Loucy (cell line): Measurements from ENCODE around the gene MCC.

Source experiments
- H2AFZ ChIP-seq: fragments of 200-600 bp; sonication (generic); 2 replicates; pipeline ENCODE4 v1.6.0; 2016; ENCODE audit warnings: antibody characterized with exemption, mild to moderate bottlenecking, low read length, moderate library complexity
- H3F3A ChIP-seq: fragments of 200-600 bp; 2 replicates; pipeline ENCODE4 v1.6.0; 2016; ENCODE audit warnings: antibody characterized with exemption, low read depth, mild to moderate bottlenecking
- H3K27me3 ChIP-seq: fragments of 200-600 bp; sonication (generic); 2 replicates; pipeline ENCODE4 v1.6.1; 2014; ENCODE audit warnings: low read length, mild to moderate bottlenecking; ENCODE audit not compliant: insufficient read depth, poor library complexity, severe bottlenecking
- H3K36me3 ChIP-seq: fragments of 200-600 bp; sonication (generic); 2 replicates; pipeline ENCODE4 v1.6.1; 2016; ENCODE audit warnings: low read length; ENCODE audit not compliant: insufficient read depth
- H3K4me1 ChIP-seq: fragments of 200-600 bp; sonication (generic); 2 replicates; pipeline ENCODE4 v1.5.1; 2014; ENCODE audit warnings: low read length, mild to moderate bottlenecking; ENCODE audit not compliant: insufficient read depth, poor library complexity, severe bottlenecking
- H3K4me2 ChIP-seq: fragments of 200-600 bp; sonication (generic); 2 replicates; pipeline ENCODE4 v1.6.0; 2014; ENCODE audit warnings: antibody characterized with exemption, low read length, low read depth, mild to moderate bottlenecking; ENCODE audit not compliant: poor library complexity, severe bottlenecking
- H3K4me3 ChIP-seq: fragments of 200-600 bp; sonication (generic); 2 replicates; pipeline ENCODE4 v1.5.1; 2014; ENCODE audit warnings: low read length, mild to moderate bottlenecking, mixed read lengths; ENCODE audit not compliant: poor library complexity, severe bottlenecking
- H3K79me2 ChIP-seq: fragments of 200-600 bp; sonication (generic); 2 replicates; pipeline ENCODE4 v1.6.1; 2014; ENCODE audit warnings: low read length; ENCODE audit not compliant: insufficient read depth
- H3K9ac ChIP-seq: fragments of 200-600 bp; sonication (generic); 2 replicates; pipeline ENCODE4 v1.6.0; 2014; ENCODE audit warnings: mild to moderate bottlenecking, low read depth, low read length, moderate library complexity; ENCODE audit not compliant: poor library complexity, severe bottlenecking
- H3K9me2 ChIP-seq: fragments of 200-600 bp; sonication (generic); replicated peaks from 2 replicates; pipeline ENCODE4 v1.6.1; 2016; ENCODE audit warnings: low read depth, low read length, mixed read lengths
- H3K9me3 ChIP-seq: fragments of 200-600 bp; sonication (generic); 2 replicates; pipeline ENCODE4 v1.6.1; 2014; ENCODE audit warnings: mild to moderate bottlenecking, antibody characterized with exemption, low read length, low read depth; ENCODE audit not compliant: insufficient read depth
- H4K20me1 ChIP-seq: fragments of 200-600 bp; sonication (generic); 2 replicates; pipeline ENCODE4 v1.6.0; 2014; ENCODE audit warnings: antibody characterized with exemption, low read length, mild to moderate bottlenecking; ENCODE audit not compliant: insufficient read depth, poor library complexity, severe bottlenecking
- EZH2phosphoT487 ChIP-seq: fragments of 200-600 bp; IDR thresholded peaks from 2 replicates; pipeline ENCODE4 v1.6.1; 2018; ENCODE audit warnings: antibody characterized with exemption, mild to moderate bottlenecking, moderate library complexity, borderline replicate concordance
- TF ChIP-seq, protein P1 (sequence below): fragments of 200-600 bp; sonication (generic); conservative IDR thresholded peaks from 2 replicates; pipeline ENCODE4 v1.5.1; 2014; ENCODE audit warnings: mild to moderate bottlenecking, antibody characterized with exemption, low read length

Gene MCC

GRCh38 chr5:113162208-113162607 lies 326.0 kb downstream of the MCC start:
- no peak overlapping the region for H2AFZ ChIP-seq

GRCh38 chr5:113161806-113162205 lies 326.4 kb downstream of the MCC start:
- Histone ChIP-seq H4K20me1 (no peaks in the 10 kb centered on the region), H3K79me2 (no peaks in the 10 kb centered on the region), H3K27me3 (no peaks in the 10 kb centered on the region), H3K4me3 (no peak overlapping the region), H2AFZ (no peak overlapping the region), H3K9ac (no peak overlapping the region), H3K36me3 (no peaks in the 10 kb centered on the region), H3K4me1 (peaks cover 10% of the 10 kb centered on the region), H3K9me2 (no peaks in the 10 kb centered on the region), H3K9me3 (no peaks in the 10 kb centered on the region), H3K4me2 (no peak overlapping the region), H3F3A (no peaks in the 10 kb centered on the region)
- TF ChIP-seq, protein P1, sequence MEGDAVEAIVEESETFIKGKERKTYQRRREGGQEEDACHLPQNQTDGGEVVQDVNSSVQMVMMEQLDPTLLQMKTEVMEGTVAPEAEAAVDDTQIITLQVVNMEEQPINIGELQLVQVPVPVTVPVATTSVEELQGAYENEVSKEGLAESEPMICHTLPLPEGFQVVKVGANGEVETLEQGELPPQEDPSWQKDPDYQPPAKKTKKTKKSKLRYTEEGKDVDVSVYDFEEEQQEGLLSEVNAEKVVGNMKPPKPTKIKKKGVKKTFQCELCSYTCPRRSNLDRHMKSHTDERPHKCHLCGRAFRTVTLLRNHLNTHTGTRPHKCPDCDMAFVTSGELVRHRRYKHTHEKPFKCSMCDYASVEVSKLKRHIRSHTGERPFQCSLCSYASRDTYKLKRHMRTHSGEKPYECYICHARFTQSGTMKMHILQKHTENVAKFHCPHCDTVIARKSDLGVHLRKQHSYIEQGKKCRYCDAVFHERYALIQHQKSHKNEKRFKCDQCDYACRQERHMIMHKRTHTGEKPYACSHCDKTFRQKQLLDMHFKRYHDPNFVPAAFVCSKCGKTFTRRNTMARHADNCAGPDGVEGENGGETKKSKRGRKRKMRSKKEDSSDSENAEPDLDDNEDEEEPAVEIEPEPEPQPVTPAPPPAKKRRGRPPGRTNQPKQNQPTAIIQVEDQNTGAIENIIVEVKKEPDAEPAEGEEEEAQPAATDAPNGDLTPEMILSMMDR = no peak
- no peak for TF ChIP-seq EZH2phosphoT487

More at GRCh38 chr5:113162208-113162607, 326.0 kb downstream of the MCC start:
- H3F3A ChIP-seq = no peaks in the 10 kb centered on the region
- TF ChIP-seq EZH2phosphoT487 = no peak
- TF ChIP-seq, protein P1 = no peak
- H4K20me1 ChIP-seq = no peaks in the 10 kb centered on the region
- no peak overlapping the region for H3K4me3 ChIP-seq
- no peaks in the 10 kb centered on the region for H3K9me2 ChIP-seq
- H3K36me3 ChIP-seq = no peaks in the 10 kb centered on the region
- H3K4me2 ChIP-seq = no peak overlapping the region
- H3K79me2 ChIP-seq = no peaks in the 10 kb centered on the region
- H3K9me3 ChIP-seq = no peaks in the 10 kb centered on the region
- H3K9ac ChIP-seq = no peak overlapping the region
- H3K27me3 ChIP-seq = no peaks in the 10 kb centered on the region
- H3K4me1 ChIP-seq = peaks cover 12% of the 10 kb centered on the region

- TF ChIP-seq, protein P1 = no peak
Observed at GRCh38 chr5:113157886-113158285, 330.4 kb downstream of the MCC start.

More at GRCh38 chr5:113157886-113158285, 330.4 kb downstream of the MCC start:
- Histone ChIP-seq H3F3A (no peaks in the 10 kb centered on the region), H2AFZ (no peak overlapping the region), H3K79me2 (no peaks in the 10 kb centered on the region), H3K4me2 (no peak overlapping the region), H4K20me1 (no peaks in the 10 kb centered on the region), H3K9me3 (no peaks in the 10 kb centered on the region), H3K9me2 (no peaks in the 10 kb centered on the region), H3K4me3 (no peak overlapping the region), H3K4me1 (peaks cover 8% of the 10 kb centered on the region), H3K36me3 (no peaks in the 10 kb centered on the region), H3K9ac (no peak overlapping the region), H3K27me3 (no peaks in the 10 kb centered on the region)
